Fibroblast of gingiva (primary cell): Measurements from ENCODE around the gene GGT1.
"Not testable (repeated sequence)": the region's sequence is repeated elsewhere in the genome, so short reads cannot be mapped to it uniquely, and the experiment has no call there.

Source experiments
- DNase-seq: peaks from one replicate; pipeline ENCODE4 v3.0.0-alpha.2; 2011; ENCODE audit warnings: low read depth

GGT1 gene

GRCh38 chr22:24599958-24600715, 2.9 kb upstream of the GGT1 start:
- not testable (repeated sequence) for DNase-seq

GRCh38 chr22:24601217-24602104, 1.5 kb upstream of the GGT1 start:
- no peak for DNase-seq

- DNase-seq: not testable (repeated sequence)
Observed at GRCh38 chr22:24602105-24602749, 766 bp upstream of the GGT1 start.

GRCh38 chr22:24603770-24604629, 1.0 kb downstream of the GGT1 start:
- not testable (repeated sequence) for DNase-seq

- DNase-seq: not testable (repeated sequence)
Observed at GRCh38 chr22:24606340-24606739, 3.3 kb downstream of the GGT1 start.

GRCh38 chr22:24607429-24607983, 4.5 kb downstream of the GGT1 start:
- DNase-seq: not testable (repeated sequence)

GRCh38 chr22:24608327-24608726, 5.3 kb downstream of the GGT1 start:
- not testable (repeated sequence) for DNase-seq

- not testable (repeated sequence) for DNase-seq
Observed at GRCh38 chr22:24609888-24610287, 6.9 kb downstream of the GGT1 start.

- DNase-seq: not testable (repeated sequence)
Observed at GRCh38 chr22:24614794-24615193, 11.8 kb downstream of the GGT1 start.

GRCh38 chr22:24621244-24621643, 18.3 kb downstream of the GGT1 start:
- DNase-seq: not testable (repeated sequence)

- DNase-seq: not testable (repeated sequence)
Observed at GRCh38 chr22:24622596-24622995, 19.6 kb downstream of the GGT1 start.

- not testable (repeated sequence) for DNase-seq
Observed at GRCh38 chr22:24627911-24628310, 24.9 kb downstream of the GGT1 start.

GRCh38 chr22:24629069-24629468, 26.1 kb downstream of the GGT1 start:
- DNase-seq: not testable (repeated sequence)

GRCh38 chr22:24630812-24631427, 27.9 kb downstream of the GGT1 start:
- peak; percentile 14 for DNase-seq

- not testable (repeated sequence) for DNase-seq
Observed at GRCh38 chr22:24631430-24632122, 28.6 kb downstream of the GGT1 start.

- not testable (repeated sequence) for DNase-seq
Observed at GRCh38 chr22:24632642-24633041, 29.6 kb downstream of the GGT1 start.

GRCh38 chr22:24633231-24634023, 30.4 kb downstream of the GGT1 start:
- DNase-seq: not testable (repeated sequence)

- DNase-seq: not testable (repeated sequence)
Observed at GRCh38 chr22:24634776-24635389, 31.9 kb downstream of the GGT1 start.

- DNase-seq: not testable (repeated sequence)
Observed at GRCh38 chr22:24636513-24636912, 33.5 kb downstream of the GGT1 start.
